Measurements from ENCODE around the gene BCL7B. TPM values are rescaled to one million over a fixed set of nuclear protein-coding genes. Genes with fewer than 3 reads are reported as not detected.
"Not testable (repeated sequence)": the region's sequence is repeated elsewhere in the genome, so short reads cannot be mapped to it uniquely, and the experiment has no call there.

The BCL7B gene
- 10 to 100 TPM; 29.2 to 43.2 (median 30.9) TPM for polyA plus RNA-seq (ENCODE audit: insufficient read depth in 1 of 5, insufficient read length in 5 of 5, low replicate concordance in 1 of 5)
- long read RNA-seq, donor 1, transcript BCL7B-201 (6 exons, 1,975 nt) = major isoform, 5 of 20 reads
- long read RNA-seq, donor 1, partial matches to known transcripts = 9 of 20 reads
- long read RNA-seq, donor 1, other reads (novel, unspliced or antisense) = 0 of 20 reads
- long read RNA-seq, donor 2, partial matches to known transcripts = 0 of 4 reads
- long read RNA-seq, donor 2, other reads (novel, unspliced or antisense) = 0 of 4 reads
- long read RNA-seq, donor 3, transcript BCL7B-201 (6 exons, 1,975 nt) = major isoform, 5 of 17 reads
- long read RNA-seq, donor 3, partial matches to known transcripts = 8 of 17 reads
- long read RNA-seq, donor 3, other reads (novel, unspliced or antisense) = 0 of 17 reads
- long read RNA-seq, donor 4, partial matches to known transcripts = 0 of 6 reads
- long read RNA-seq, donor 4, other reads (novel, unspliced or antisense) = 0 of 6 reads
- long read RNA-seq, donor 5, partial matches to known transcripts = 0 of 5 reads
- long read RNA-seq, donor 5, other reads (novel, unspliced or antisense) = 0 of 5 reads
- long read RNA-seq, donor 6, transcript BCL7B-201 (6 exons, 1,975 nt) = major isoform, 7 of 13 reads
- long read RNA-seq, donor 6, partial matches to known transcripts = 0 of 13 reads
- long read RNA-seq, donor 6, other reads (novel, unspliced or antisense) = 0 of 13 reads
- long read RNA-seq, donor 7, transcript BCL7B-201 (6 exons, 1,975 nt) = major isoform, 8 of 10 reads
- long read RNA-seq, donor 7, partial matches to known transcripts = 0 of 10 reads
- long read RNA-seq, donor 7, other reads (novel, unspliced or antisense) = 0 of 10 reads
- long read RNA-seq, donor 8, partial matches to known transcripts = 0 of 3 reads
- long read RNA-seq, donor 8, other reads (novel, unspliced or antisense) = 0 of 3 reads

GRCh38 chr7:73557397-73558257 is at the start of gene BCL7B:
Gene BCL7B, minus strand, starts transcription at chr7:73557690. Its CDS starts 112 bp downstream, at chr7:73557578.
- peak; percentile 60 to 64 for DNase-seq

GRCh38 chr7:73605601-73606220 is 48.2 kb upstream of the BCL7B start:
- no peak for DNase-seq

- no peak for DNase-seq
These were observed 45.5 kb upstream of the BCL7B start for GRCh38 chr7:73602721-73603651.

GRCh38 chr7:73599916-73600315 is 42.4 kb upstream of the BCL7B start:
- no peak for DNase-seq

- DNase-seq = no peak
These were observed 41.8 kb upstream of the BCL7B start for GRCh38 chr7:73599151-73599882.

- DNase-seq = no peak
These were observed 40.7 kb upstream of the BCL7B start for GRCh38 chr7:73597978-73598782.

- DNase-seq = no peak
These were observed 38.9 kb upstream of the BCL7B start for GRCh38 chr7:73596191-73597065.

GRCh38 chr7:73595358-73595757 is 37.9 kb upstream of the BCL7B start:
- DNase-seq = no peak

- DNase-seq = no peak
These were observed 35.9 kb upstream of the BCL7B start for GRCh38 chr7:73593207-73594045.

- DNase-seq = no peak
These were observed 29.4 kb upstream of the BCL7B start for GRCh38 chr7:73586911-73587310.

GRCh38 chr7:73585196-73585595 is 27.7 kb upstream of the BCL7B start:
- DNase-seq = no peak

GRCh38 chr7:73582664-73583202 is 25.2 kb upstream of the BCL7B start:
- DNase-seq = no peak

GRCh38 chr7:73581006-73581405 is 23.5 kb upstream of the BCL7B start:
- DNase-seq = not testable (repeated sequence)

- DNase-seq = peak; percentile 98
These were observed 21.0 kb upstream of the BCL7B start, which contains the start of gene TBL2 for GRCh38 chr7:73578342-73579128. Gene TBL2, minus strand, starts transcription at chr7:73578579. Its CDS starts 30 bp downstream, at chr7:73578549.

All from right lung (tissue), 10 donors.